ENCODE results near the gene PEX16.

- TF ChIP-seq CTCF (IDR thresholded peaks at IDR 0.05; ENCODE audit: low read depth, low read length) (no peak), POLR2A (IDR thresholded peaks at IDR 0.05; ENCODE audit: extremely low read depth, insufficient read length) (no peak), MYC (IDR thresholded peaks at IDR 0.05; ENCODE audit: low read depth, low read length) (no peak)
Observed at GRCh38 chr11:45936511-45937054, 18.9 kb upstream of the PEX16 start.
